Astrocyte (in vitro differentiated cells and primary cell): ENCODE results near the gene DES. TPM values are rescaled to one million over a fixed set of nuclear protein-coding genes. Genes with fewer than 3 reads are reported as not detected.

Experiments
- DNase-seq: peaks from one replicate; pipeline ENCODE4 v3.0.0-alpha.2; 2010; ENCODE audit warnings: low read depth
- FAIRE-seq: peaks from 2 replicates; lab custom pipeline; 2011; peaks lifted over from hg19 to GRCh38; lab: Jason Lieb, UNC
- H2AFZ ChIP-seq: 2 replicates; pipeline ENCODE4 v1.6.0; 2012; ENCODE audit warnings: low read depth, low read length, inconsistent platforms
- H3K27ac ChIP-seq: 2 replicates; pipeline ENCODE4 v1.5.1; 2011; ENCODE audit warnings: low read depth, low read length, inconsistent platforms
- H3K27me3 ChIP-seq: 2 replicates; pipeline ENCODE4 v1.6.0; 2011; ENCODE audit warnings: low read length, inconsistent platforms; ENCODE audit not compliant: insufficient read depth
- H3K36me3 ChIP-seq: 2 replicates; pipeline ENCODE4 v1.5.1; 2011; ENCODE audit warnings: low read length, inconsistent platforms; ENCODE audit not compliant: insufficient read depth
- H3K4me1 ChIP-seq: 2 replicates; pipeline ENCODE4 v1.5.1; 2011; ENCODE audit warnings: low read length, inconsistent platforms; ENCODE audit not compliant: insufficient read depth
- H3K4me2 ChIP-seq: 2 replicates; pipeline ENCODE4 v1.6.0; 2012; ENCODE audit warnings: low read length, inconsistent platforms
- H3K4me3 ChIP-seq: 2 replicates; pipeline ENCODE4 v1.5.1; 2011; ENCODE audit warnings: low read depth, mild to moderate bottlenecking, low read length, inconsistent platforms; ENCODE audit not compliant: insufficient read depth
- H3K79me2 ChIP-seq: 2 replicates; pipeline ENCODE4 v1.6.0; 2012; ENCODE audit warnings: mild to moderate bottlenecking, low read length, inconsistent platforms; ENCODE audit not compliant: insufficient read depth
- H3K9ac ChIP-seq: 2 replicates; pipeline ENCODE4 v1.6.0; 2012; ENCODE audit warnings: mild to moderate bottlenecking, low read length, inconsistent platforms
- H3K9me3 ChIP-seq: 2 replicates; pipeline ENCODE4 v1.5.1; 2012; ENCODE audit warnings: low read depth, mild to moderate bottlenecking, low read length, inconsistent platforms; ENCODE audit not compliant: insufficient read depth
- H4K20me1 ChIP-seq: 2 replicates; pipeline ENCODE4 v1.6.0; 2012; ENCODE audit warnings: low read length, inconsistent platforms; ENCODE audit not compliant: insufficient read depth
- H3K27ac Mint-ChIP-seq: one replicate; pipeline ENCODE4 v1.8.0; 2021; ENCODE audit warnings: mild to moderate bottlenecking, mixed read lengths; ENCODE audit not compliant: unreplicated experiment
- H3K27me3 Mint-ChIP-seq: one replicate; pipeline ENCODE4 v1.8.0; 2021; ENCODE audit warnings: low read depth, mixed read lengths; ENCODE audit not compliant: unreplicated experiment
- H3K36me3 Mint-ChIP-seq: one replicate; pipeline ENCODE4 v1.8.0; 2021; ENCODE audit warnings: low read depth, mixed read lengths; ENCODE audit not compliant: unreplicated experiment
- H3K4me1 Mint-ChIP-seq: one replicate; pipeline ENCODE4 v1.8.0; 2021; ENCODE audit warnings: low read depth, mixed read lengths; ENCODE audit not compliant: unreplicated experiment
- H3K4me3 Mint-ChIP-seq: one replicate; pipeline ENCODE4 v1.8.0; 2021; ENCODE audit warnings: mild to moderate bottlenecking, moderate library complexity, mixed read lengths; ENCODE audit not compliant: unreplicated experiment
- H3K9me3 Mint-ChIP-seq: one replicate; pipeline ENCODE4 v1.8.0; 2021; ENCODE audit warnings: mild to moderate bottlenecking, mixed read lengths; ENCODE audit not compliant: unreplicated experiment
- CTCF ChIP-seq: IDR thresholded peaks from 2 replicates; pipeline ENCODE4 v1.5.1; 2011; ENCODE audit warnings: low read depth, mild to moderate bottlenecking, inconsistent platforms, low read length, moderate library complexity; ENCODE audit not compliant: insufficient read depth
- EZH2 ChIP-seq: IDR thresholded peaks from 2 replicates; pipeline ENCODE4 v1.6.1; 2012; ENCODE audit warnings: mild to moderate bottlenecking, low read length, inconsistent platforms; ENCODE audit not compliant: insufficient read depth
- total RNA-seq: library from RNA; stranded (reverse); gene quantifications from 2 replicates; pipeline ENCODE4 v1.2.1, GENCODE V29; 2021

The DES gene
- total RNA-seq, 1 donor from 2014 or later, result 5.4 TPM

DNA sequence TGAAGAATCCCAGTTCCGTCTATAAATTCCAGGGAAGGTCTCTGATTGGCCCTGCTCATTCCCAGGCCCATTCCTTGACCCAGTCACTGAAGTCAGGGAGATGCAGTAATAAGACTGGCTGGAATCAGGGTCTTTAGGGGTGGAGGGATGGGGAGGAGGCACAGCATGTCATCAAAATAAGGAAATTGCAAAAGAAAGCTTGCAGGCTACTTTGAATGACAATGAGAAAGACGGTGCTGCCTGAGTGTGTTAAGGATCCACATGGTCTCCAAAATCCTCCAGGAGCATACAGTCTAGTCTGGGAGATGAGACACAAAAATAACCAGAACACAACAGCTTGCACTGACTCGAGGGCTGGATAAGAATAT lies 2.0 kb upstream of the DES start:
- DNase-seq, result no peak
- no peak overlapping the region for H3K27ac Mint-ChIP-seq
- Histone ChIP-seq H3K4me1 (peaks cover 17% of the 10 kb centered on the region), H4K20me1 (no peaks in the 10 kb centered on the region), H3K27ac (no peak overlapping the region), H3K79me2 (no peaks in the 10 kb centered on the region), H3K27me3 (peaks cover 3% of the 10 kb centered on the region), H3K9me3 (no peaks in the 10 kb centered on the region), H3K4me2 (no peak overlapping the region), H3K4me3 (no peak overlapping the region), H3K9ac (no peak overlapping the region), H2AFZ (no peak overlapping the region), H3K36me3 (no peaks in the 10 kb centered on the region)
- H3K27me3 Mint-ChIP-seq, result peaks cover 18% of the 10 kb centered on the region
- no peaks in the 10 kb centered on the region for H3K36me3 Mint-ChIP-seq
- peaks cover 8% of the 10 kb centered on the region for H3K9me3 Mint-ChIP-seq
- TF ChIP-seq EZH2, result no peak
- no peak for TF ChIP-seq CTCF
- FAIRE-seq, result no peak
- H3K4me1 Mint-ChIP-seq, result peaks cover 6% of the 10 kb centered on the region
- H3K4me3 Mint-ChIP-seq, result no peak overlapping the region

- H3K79me2 ChIP-seq, result no peaks in the 10 kb centered on the region
- TF ChIP-seq CTCF (no peak), EZH2 (no peak)
- H3K4me1 ChIP-seq, result peaks cover 17% of the 10 kb centered on the region
- no peak overlapping the region for H3K27ac ChIP-seq
- no peak overlapping the region for H3K9ac ChIP-seq
- H3K27me3 Mint-ChIP-seq, result peaks cover 18% of the 10 kb centered on the region
- H3K4me2 ChIP-seq, result no peak overlapping the region
- H3K27me3 ChIP-seq, result peaks cover 3% of the 10 kb centered on the region
- no peak for FAIRE-seq
- H3K9me3 ChIP-seq, result no peaks in the 10 kb centered on the region
- DNase-seq, result no peak
- no peak overlapping the region for H3K27ac Mint-ChIP-seq
- no peak overlapping the region for H2AFZ ChIP-seq
- peak overlapping the region; percentile 35 for H3K4me3 Mint-ChIP-seq
- H3K36me3 Mint-ChIP-seq, result no peaks in the 10 kb centered on the region
- no peaks in the 10 kb centered on the region for H3K36me3 ChIP-seq
- H3K9me3 Mint-ChIP-seq, result peaks cover 5% of the 10 kb centered on the region
- no peaks in the 10 kb centered on the region for H4K20me1 ChIP-seq
- peaks cover 6% of the 10 kb centered on the region for H3K4me1 Mint-ChIP-seq
- H3K4me3 ChIP-seq, result no peak overlapping the region
Measured at GRCh38 chr2:219416938-219417337, 1.2 kb upstream of the DES start.

GRCh38 chr2:219417374-219417773 lies 803 bp upstream of the DES start:
- no peak overlapping the region for H3K27ac ChIP-seq
- H3K4me2 ChIP-seq, result no peak overlapping the region
- H4K20me1 ChIP-seq, result no peaks in the 10 kb centered on the region
- no peaks in the 10 kb centered on the region for H3K36me3 ChIP-seq
- Mint-ChIP-seq H3K27ac (no peak overlapping the region), H3K36me3 (no peaks in the 10 kb centered on the region), H3K9me3 (peaks cover 5% of the 10 kb centered on the region), H3K27me3 (peaks cover 21% of the 10 kb centered on the region), H3K4me1 (peaks cover 6% of the 10 kb centered on the region), H3K4me3 (no peak overlapping the region)
- TF ChIP-seq CTCF (no peak), EZH2 (no peak)
- no peak overlapping the region for H3K4me3 ChIP-seq
- no peaks in the 10 kb centered on the region for H3K9me3 ChIP-seq
- H3K79me2 ChIP-seq, result no peaks in the 10 kb centered on the region
- no peak for DNase-seq
- H3K9ac ChIP-seq, result no peak overlapping the region
- H3K4me1 ChIP-seq, result peaks cover 17% of the 10 kb centered on the region
- H3K27me3 ChIP-seq, result peaks cover 3% of the 10 kb centered on the region
- no peak for FAIRE-seq
- no peak overlapping the region for H2AFZ ChIP-seq
